Measurements from ENCODE around the gene PITPNM3. TPM values are rescaled to one million over a fixed set of nuclear protein-coding genes. Genes with fewer than 3 reads are reported as not detected.

PITPNM3 gene
- total RNA-seq, 1 donor from 2014 or later, result 8.6 TPM

- Histone ChIP-seq H3K36me3 (no peaks in the 10 kb centered on the region), H3K27me3 (no peaks in the 10 kb centered on the region), H3K9me3 (no peaks in the 10 kb centered on the region), H3K4me3 (no peak overlapping the region), H3K4me1 (peaks cover 37% of the 10 kb centered on the region), H3K27ac (no peak overlapping the region)
- no peak for DNase-seq (ENCODE audit: extremely low spot score in 2 of 2)
- intact Hi-C loops (cut with DNase I), result no loop called here
- TF ChIP-seq POLR2AphosphoS5 (IDR thresholded peaks at IDR 0.05; ENCODE audit: insufficient read depth in 1 of 2, low read depth in 1 of 2) (peak in 1 of 2 donors; percentile 48), POLR2A (IDR thresholded peaks at IDR 0.05) (no peak)
Observed at GRCh38 chr17:6507535-6507934, 48.8 kb downstream of the PITPNM3 start.

- H3K9me3 ChIP-seq, result no peaks in the 10 kb centered on the region
- intact Hi-C loops (cut with DNase I), result no loop called here
- H3K27me3 ChIP-seq, result no peaks in the 10 kb centered on the region
- no peak overlapping the region for H3K27ac ChIP-seq
- no peaks in the 10 kb centered on the region for H3K36me3 ChIP-seq
- H3K4me1 ChIP-seq, result peaks cover 37% of the 10 kb centered on the region
- no peak for TF ChIP-seq POLR2AphosphoS5 (IDR thresholded peaks at IDR 0.05; ENCODE audit: insufficient read depth in 1 of 2, low read depth in 1 of 2)
- TF ChIP-seq, protein P1, sequence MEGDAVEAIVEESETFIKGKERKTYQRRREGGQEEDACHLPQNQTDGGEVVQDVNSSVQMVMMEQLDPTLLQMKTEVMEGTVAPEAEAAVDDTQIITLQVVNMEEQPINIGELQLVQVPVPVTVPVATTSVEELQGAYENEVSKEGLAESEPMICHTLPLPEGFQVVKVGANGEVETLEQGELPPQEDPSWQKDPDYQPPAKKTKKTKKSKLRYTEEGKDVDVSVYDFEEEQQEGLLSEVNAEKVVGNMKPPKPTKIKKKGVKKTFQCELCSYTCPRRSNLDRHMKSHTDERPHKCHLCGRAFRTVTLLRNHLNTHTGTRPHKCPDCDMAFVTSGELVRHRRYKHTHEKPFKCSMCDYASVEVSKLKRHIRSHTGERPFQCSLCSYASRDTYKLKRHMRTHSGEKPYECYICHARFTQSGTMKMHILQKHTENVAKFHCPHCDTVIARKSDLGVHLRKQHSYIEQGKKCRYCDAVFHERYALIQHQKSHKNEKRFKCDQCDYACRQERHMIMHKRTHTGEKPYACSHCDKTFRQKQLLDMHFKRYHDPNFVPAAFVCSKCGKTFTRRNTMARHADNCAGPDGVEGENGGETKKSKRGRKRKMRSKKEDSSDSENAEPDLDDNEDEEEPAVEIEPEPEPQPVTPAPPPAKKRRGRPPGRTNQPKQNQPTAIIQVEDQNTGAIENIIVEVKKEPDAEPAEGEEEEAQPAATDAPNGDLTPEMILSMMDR (IDR thresholded peaks at IDR 0.05), result no peak
- DNase-seq (ENCODE audit: extremely low spot score in 2 of 2), result no peak
- no peak overlapping the region for H3K4me3 ChIP-seq
Observed at GRCh38 chr17:6506679-6507231, 49.6 kb downstream of the PITPNM3 start.

GRCh38 chr17:6505425-6506142 lies 50.8 kb downstream of the PITPNM3 start:
- Histone ChIP-seq H3K4me3 (no peak overlapping the region), H3K36me3 (no peaks in the 10 kb centered on the region), H3K9me3 (no peaks in the 10 kb centered on the region), H3K27me3 (no peaks in the 10 kb centered on the region), H3K27ac (no peak overlapping the region), H3K4me1 (peaks cover 37% of the 10 kb centered on the region)
- no peak for DNase-seq (ENCODE audit: extremely low spot score in 2 of 2)
- intact Hi-C loops (cut with DNase I), result no loop called here
- TF ChIP-seq POLR2AphosphoS5 (IDR thresholded peaks at IDR 0.05; ENCODE audit: insufficient read depth in 1 of 2, low read depth in 1 of 2) (no peak), POLR2A (IDR thresholded peaks at IDR 0.05) (no peak)
- TF ChIP-seq, protein P1 (IDR thresholded peaks at IDR 0.05), result no peak

- Histone ChIP-seq H3K4me1 (peaks cover 26% of the 10 kb centered on the region), H3K4me3 (no peak overlapping the region), H3K27ac (no peak overlapping the region), H3K36me3 (no peaks in the 10 kb centered on the region), H3K9me3 (no peaks in the 10 kb centered on the region), H3K27me3 (no peaks in the 10 kb centered on the region)
- intact Hi-C loops (cut with DNase I), result no loop called here
- DNase-seq (ENCODE audit: extremely low spot score in 2 of 2), result no peak
- TF ChIP-seq, protein P1 (IDR thresholded peaks at IDR 0.05), result no peak
- TF ChIP-seq POLR2A (IDR thresholded peaks at IDR 0.05) (no peak), POLR2AphosphoS5 (IDR thresholded peaks at IDR 0.05; ENCODE audit: insufficient read depth in 1 of 2, low read depth in 1 of 2) (no peak)
Observed at GRCh38 chr17:6503641-6504195, 52.6 kb downstream of the PITPNM3 start.

GRCh38 chr17:6502871-6503509 lies 53.4 kb downstream of the PITPNM3 start:
- DNase-seq (ENCODE audit: extremely low spot score in 2 of 2), result no peak
- H3K4me3 ChIP-seq, result no peak overlapping the region
- no peaks in the 10 kb centered on the region for H3K27me3 ChIP-seq
- TF ChIP-seq, protein P1 (IDR thresholded peaks at IDR 0.05), result no peak
- no peak for TF ChIP-seq POLR2A (IDR thresholded peaks at IDR 0.05)
- TF ChIP-seq POLR2AphosphoS5 (IDR thresholded peaks at IDR 0.05; ENCODE audit: insufficient read depth in 1 of 2, low read depth in 1 of 2), result no peak
- H3K4me1 ChIP-seq, result peaks cover 19% of the 10 kb centered on the region
- no peak overlapping the region for H3K27ac ChIP-seq
- no peaks in the 10 kb centered on the region for H3K36me3 ChIP-seq
- no peaks in the 10 kb centered on the region for H3K9me3 ChIP-seq
- intact Hi-C loops (cut with DNase I), result no loop called here
